RCC 7860 (cell line): ENCODE data around the gene SELENOH.

Experiments
- DNase-seq: peaks from one replicate; pipeline ENCODE4 v3.0.0-alpha.2; 2015; ENCODE audit warnings: low spot score
- FAIRE-seq: peaks from 2 replicates; lab custom pipeline; 2012; peaks lifted over from hg19 to GRCh38; lab: Jason Lieb, UNC

Gene SELENOH

DNA sequence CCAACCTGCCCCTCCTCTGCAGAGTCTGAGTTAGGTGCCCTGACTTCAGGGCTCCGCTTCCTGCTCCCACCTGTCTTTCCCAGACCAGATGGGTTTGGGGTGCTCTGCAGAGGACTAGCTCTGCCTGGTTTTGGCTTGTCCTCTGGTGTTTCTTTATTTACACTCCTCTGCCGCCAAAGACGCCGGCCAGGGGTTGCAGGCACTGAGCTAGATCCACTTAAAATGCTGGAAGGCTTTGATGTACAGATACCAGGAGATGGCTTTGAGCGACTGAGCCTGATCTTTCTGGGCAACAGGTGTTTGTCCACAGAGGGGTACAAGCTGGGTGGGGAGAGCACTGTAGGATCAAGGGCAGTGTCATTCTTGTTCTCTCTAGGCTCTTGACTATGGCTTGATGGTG is 3.9 kb downstream of the SELENOH start:
- FAIRE-seq (no peak), DNase-seq (no peak)

DNA sequence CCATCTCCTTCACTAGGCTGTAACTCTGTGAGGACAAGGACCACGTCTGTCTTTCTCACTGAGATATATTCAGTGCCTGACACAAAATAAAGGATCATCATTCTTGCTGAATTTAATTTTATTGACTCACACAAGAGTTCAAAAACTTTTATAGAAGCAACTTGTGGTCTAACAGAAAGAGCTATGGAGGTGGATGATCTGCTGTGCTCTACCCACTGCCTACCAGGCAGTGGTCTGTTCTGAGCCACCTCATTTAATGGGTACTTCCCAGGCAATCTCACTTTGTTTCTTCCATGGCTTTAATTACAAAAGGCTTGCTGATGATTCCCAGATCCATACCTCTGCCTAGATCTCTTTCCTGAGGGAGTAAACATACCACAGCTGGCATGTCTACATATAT is 5.6 kb downstream of the SELENOH start:
- DNase-seq (no peak), FAIRE-seq (no peak)

DNA sequence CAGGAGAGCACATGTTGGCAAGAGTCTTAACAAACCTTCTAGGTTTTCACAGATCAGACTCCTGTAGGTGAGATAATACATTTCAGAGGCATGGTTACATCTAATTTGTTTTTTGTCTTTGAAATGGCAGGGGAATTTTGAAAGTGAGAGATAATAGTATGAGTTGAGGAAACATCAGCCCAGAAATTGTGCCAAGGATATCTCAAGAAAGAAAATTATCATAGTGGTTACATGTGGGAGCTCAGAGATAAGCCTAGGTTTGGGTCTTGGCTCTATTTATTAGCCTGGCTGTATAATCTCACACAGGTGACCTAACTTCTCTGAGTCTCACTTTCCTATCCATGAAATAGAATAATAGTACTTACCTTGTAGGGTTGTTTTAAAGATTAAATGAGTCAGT is 9.9 kb downstream of the SELENOH start:
- FAIRE-seq (no peak), DNase-seq (no peak)

DNA sequence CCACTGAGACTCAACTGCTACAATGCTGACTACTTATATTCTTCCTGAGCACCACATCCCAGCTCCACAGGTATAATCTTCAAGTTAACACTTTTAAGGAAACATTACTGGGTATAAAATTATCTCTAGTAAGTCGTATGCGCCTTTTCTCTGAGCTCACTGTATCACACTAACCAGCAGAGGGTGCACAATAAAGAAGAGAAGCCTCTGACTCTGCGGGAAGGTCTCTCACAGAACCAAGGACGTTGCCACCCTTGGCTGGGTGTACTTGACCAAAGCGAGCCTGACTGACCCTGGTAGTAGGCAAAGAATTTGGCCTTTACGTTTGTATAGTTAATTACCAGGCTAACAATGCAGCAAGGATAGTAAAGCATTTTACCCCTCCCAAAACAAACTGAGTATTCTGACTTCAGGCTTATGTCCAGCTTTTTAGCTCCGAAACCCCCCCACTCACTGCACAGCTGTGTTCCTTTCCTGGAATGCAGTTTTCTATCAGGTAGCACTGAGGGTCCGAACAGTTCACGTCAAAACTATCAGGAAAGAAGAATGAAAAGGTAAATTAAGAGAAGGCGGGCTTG is 10.5 kb downstream of the SELENOH start, which contains the start of gene BTBD18:
BTBD18 (minus strand) TSS at position 144 of the 578 bp plus-strand sequence. CDS start 631 bp downstream, outside the sequence.
- FAIRE-seq (no peak), DNase-seq (no peak)

DNA sequence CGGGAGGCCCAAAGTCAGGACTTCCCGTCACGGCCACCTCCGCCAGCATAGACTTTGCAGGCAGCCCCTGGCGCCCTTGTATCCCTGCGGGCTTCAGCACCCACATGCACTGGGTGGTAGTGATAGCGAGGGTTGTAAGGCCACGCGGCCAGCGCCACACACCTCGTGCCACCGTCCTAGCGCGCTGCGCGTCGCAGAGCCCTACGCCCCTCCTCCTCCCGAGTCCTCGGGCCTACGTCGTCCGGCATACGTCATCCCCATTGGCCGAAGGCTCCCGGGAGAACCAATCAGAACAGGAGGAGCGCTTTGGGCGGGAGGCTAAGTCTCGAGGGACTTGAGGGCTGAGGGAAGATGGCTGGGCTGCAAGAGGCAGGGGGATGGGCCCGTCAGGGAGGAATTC is 11.7 kb downstream of the SELENOH start:
- no peak for FAIRE-seq
- no peak for DNase-seq

DNA sequence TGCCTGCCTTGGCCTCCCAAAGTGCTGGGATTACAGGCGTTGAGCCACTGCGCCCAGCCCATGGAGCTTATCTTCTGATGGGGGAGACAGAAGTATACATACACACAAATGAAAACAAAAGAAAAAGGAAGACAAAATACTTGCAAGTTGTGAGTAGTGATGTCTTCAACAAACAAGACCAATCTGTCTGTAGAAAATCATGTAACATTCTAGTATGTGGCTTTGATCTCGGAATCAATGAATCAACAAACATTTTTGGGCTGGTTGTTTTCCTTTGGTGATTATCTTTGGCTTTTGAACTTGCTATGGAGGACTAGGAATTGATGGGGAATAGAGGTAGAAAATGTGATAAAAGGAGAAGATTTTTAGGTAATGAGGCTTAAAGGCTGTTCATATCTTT is 16.9 kb downstream of the SELENOH start:
- FAIRE-seq (no peak), DNase-seq (no peak)

DNA sequence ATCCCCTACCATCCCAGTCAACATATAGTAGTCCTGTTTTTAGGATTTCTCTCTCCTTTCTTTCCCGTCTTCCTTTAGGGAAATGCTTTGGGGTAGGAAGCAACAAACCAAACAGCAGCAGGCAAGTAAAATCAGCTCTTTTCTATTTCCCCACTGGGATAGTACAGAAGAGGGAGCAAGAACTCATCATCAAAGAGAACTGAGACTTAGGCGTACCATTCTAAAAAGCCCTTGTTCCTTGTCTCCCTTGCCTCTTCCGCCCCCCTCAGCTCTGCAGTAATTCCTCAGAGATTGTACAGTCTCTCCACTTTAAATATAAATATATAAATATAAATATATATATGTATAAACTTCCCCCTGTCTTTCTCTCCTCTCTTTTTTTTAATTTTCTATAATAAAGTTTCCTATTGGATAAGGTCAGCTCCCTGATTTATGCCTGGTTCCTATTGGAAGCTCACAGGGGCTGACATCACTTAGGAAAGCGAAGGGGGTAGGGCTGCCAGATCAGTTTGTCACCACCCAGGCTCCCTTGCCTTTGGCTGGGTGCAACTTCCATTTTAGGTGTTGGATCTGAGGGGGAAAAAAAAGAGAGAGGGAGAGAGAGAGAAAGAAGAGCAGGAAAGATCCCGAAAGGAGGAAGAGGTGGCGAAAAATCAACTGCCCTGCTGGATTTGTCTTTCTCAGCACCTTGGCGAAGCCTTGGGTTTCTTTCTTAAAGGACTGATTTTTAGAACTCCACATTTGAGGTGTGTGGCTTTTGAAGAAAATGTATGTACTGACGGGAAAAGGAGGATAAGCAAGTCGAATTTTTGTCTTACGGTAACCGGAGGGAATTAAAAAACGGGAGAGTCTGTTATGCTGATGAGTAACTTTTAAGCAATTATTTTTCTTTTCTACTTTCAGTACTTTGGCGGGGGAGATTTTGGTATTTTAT is 20.3 kb downstream of the SELENOH start, which contains the start of gene CTNND1:
CTNND1 (plus strand) TSS at position 502 of the 934 bp plus-strand sequence. CDS start 29,677 bp downstream, outside the sequence.
- DNase-seq (peak; percentile 92), FAIRE-seq (peak; percentile 94)

DNA sequence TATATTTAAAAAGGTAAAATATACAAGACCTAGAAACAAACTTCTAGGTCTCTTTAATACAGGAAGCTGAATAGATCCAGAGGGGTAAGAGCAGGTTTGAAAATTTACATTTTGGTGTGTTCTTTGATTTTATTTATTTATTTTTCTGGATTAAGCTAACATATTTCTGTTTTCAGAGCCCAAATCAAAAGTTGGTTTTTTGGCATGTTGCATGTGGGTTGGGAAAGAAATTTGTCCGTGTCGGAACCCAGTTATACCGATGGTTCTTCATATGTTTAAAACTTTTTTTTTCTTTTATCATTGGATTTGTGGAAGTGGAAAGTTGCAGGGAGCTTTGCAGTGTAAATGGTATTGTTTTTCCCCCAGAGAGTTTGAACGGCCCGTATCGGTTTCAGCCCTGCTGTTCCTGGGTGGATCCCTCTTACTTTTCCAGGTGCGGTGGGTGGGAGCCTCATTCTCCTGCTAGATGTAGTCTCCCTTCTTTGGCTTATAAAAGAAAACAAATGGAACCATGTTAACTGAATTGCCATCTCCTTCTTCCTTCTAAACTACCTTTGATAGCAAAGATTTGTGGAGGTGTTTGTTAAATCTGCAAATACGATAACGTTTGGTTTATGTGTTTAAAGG is 21.1 kb downstream of the SELENOH start:
- DNase-seq, result no peak
- no peak for FAIRE-seq

DNA sequence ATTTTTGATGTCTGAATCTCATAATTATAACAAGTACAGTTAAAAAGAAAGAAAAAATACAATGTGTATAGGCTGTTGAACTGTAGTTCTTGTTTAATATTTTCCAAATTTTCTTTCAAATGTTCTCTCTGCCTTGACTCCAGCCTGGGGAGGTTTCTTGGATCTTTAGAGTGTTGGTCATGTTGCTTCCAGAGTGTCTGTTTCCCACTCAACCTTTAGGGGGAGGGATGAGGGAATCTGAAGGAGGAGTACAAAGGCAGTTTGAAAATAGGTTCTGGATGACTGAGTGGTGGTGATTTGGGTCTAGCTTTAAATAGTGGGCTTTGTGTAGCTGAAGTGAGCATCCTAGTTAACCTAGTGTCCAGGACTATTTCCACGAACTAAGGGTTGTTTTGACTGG is 22.3 kb downstream of the SELENOH start:
- FAIRE-seq (peak; percentile 28), DNase-seq (peak; percentile 31)

DNA sequence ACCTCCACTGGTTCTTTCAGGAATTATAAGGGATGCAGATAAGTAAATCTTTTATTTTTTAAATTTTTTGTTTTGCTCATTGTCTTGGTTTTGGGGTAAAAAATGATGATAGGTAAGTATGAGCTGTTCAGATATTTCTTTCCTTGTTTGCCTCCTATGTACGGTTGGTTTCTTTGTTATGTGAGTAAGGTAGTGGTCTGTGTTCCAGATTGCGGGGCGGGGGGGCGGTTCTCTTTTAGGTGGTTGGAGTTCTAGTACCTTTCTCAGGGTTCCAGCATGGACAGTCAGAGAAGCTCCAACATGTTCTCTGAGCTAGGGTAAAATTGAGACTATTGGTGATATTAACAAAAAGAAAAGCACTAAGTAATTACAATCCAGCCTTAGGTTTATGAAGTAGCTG is 22.7 kb downstream of the SELENOH start:
- no peak for DNase-seq
- FAIRE-seq, result no peak

DNA sequence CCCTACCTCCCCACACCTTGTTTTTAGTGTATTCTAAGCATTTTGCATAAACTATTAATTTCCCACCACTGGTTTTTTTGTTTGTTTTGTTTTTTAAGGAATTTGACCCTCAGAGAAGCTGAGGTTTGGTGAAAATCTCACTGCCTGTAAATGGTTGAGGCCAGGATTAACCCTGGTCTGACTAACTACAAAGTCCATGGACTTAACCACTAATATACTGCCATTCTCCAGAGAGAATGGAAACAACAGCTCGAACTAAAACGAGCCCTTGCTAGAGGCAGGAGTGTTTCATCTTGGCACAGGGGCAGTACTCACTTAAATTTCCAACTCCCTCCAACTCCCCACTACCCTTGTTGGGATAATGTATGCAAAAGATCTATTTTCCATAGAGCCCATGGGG is 23.3 kb downstream of the SELENOH start:
- no peak for DNase-seq
- FAIRE-seq, result no peak

DNA sequence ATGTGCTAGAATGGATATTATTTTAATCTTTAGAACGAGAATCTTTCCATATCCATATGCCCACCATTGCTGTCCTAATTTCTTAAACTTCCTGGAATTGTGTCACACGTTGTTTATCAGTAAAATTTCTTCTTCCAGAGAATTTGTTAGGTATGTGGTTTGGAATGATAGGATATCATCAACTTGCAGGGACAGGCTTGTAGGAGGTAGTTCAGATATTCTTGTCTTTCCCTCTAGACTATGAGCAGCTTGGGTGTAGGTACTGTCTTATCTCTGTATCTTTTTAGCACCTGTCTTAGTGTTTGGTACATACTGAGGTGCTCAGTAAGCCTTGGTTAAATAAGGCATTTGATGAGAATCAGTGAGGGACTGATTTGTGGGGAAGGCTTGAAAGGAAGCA is 23.7 kb downstream of the SELENOH start:
- DNase-seq (no peak), FAIRE-seq (no peak)

DNA sequence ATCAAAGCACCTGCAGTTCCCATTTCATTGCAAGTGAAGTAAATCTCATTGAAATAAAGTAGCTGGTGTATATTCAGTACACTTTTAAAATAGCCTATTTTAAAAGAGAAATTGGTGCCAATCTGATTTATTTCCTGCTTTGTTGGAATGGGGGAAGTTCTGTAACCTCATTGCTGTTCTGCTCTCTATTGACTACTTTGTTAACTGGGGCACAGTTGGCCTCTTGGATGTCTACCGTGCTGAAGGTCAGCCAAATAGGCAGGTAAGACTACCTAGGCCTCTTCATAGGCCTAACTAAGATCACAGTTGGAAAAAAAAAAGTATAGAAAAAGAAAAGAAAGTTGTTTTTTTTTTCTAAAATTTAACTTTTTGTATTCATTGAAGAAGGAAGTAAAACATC is 29.5 kb downstream of the SELENOH start:
- FAIRE-seq (no peak), DNase-seq (no peak)

DNA sequence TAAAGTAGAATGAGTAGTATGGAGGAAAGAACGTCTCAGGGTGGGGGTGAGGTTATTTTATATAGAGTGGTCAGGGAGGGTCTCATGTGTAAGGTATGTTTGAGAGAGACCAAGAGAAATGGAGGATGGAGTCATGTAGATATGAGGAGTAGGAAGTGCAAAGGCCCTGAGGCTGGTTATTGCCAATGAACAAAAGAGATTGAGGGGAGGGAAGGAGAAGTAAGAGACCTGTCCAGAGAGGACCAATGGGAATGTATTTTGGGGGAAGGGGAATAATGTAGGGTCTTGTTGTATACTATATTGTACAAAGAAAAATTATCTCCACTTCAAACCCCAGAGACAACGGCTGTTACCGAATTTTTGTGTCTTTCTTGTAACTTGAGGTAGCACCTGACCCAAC is 30.1 kb downstream of the SELENOH start:
- DNase-seq (no peak), FAIRE-seq (no peak)

DNA sequence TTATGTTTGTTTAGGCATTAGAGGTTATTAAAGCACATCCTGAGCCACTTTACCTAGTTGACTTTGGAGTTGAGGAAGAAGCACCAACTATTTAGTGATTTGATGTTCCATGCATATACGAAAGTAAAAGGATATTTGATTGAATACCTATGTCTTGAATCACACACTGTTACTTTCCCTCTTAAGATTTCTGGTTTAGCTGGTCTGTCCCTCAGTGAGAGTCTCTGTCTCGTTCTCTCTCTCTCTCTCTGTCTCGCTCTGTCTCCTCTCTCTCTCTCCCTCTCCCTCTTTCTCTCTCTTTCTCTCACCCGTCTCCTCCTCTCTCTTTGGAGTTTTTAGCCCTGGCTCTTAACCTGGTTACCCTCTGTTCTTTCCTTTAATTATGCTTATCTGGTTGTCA is 31.3 kb downstream of the SELENOH start:
- peak; percentile 4 for DNase-seq
- no peak for FAIRE-seq

DNA sequence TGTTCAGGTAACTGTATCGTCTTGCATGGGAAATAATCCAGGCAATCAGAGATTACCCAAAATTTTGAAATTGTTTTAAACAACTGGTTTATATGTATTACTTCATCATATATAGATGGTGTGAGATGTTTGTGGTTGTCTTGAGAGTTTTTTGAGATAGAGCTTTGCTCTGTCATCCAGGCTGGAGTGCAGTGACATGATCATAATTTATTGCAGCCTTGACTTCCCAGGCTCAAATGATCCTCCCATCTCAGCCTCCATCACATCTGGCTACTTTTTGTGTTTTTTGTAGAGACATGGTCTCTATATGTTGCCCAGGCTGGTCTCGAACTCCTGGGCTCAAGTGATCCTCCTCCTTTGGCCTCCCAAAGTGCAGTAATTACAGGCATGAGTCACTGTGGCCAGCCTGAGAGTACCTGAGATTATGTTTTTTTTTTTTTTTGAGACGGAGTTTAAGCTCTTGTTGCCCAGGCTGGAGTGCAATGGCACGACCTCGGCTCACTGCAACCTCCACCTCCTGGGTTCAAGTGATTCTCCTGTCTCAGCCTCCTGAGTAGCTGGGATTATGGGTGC is 31.8 kb downstream of the SELENOH start:
- DNase-seq (no peak), FAIRE-seq (no peak)

DNA sequence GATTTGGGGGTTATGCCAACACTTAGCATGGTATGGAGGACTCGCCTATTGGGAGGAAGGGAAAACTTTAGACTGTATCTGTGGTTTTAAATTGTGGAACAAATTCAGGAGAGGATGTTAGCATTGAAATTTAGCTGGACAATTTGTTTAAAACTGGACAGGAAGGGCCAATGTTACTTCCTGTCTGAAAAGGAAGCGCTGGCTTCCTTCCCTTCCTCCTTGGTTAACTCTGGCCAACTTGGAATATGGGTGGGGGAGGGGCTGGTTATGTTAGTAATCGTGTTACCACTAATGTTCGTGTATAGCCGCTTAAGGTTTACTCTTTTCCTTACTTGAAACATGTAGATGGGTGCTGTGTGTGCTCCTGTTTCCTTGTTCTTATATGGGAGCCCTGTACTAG is 34.2 kb downstream of the SELENOH start:
- no peak for DNase-seq
- FAIRE-seq, result no peak

DNA sequence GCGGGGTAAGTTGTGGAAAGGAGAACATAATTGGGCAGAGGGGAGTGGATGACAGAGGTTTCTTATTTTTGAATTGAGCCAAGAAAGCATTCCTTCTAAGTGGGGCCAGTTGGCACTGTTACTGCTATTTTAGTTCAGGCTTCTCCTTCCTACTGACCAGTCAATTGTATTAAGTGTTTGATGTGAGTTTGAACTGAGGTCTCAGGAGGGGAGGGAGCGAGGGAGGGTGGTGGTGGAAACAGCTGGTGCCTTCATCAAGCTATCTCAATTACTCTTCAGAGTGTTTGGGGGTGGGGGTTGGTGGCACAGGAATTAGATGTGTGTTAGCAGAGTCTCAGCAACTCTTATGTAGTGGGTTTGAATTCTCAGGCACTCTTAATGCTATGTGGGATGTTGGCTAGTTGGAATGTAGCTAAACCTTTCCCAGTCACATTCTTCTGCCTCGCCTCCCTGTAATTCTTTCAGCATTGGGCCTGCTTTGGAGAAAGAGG is 34.8 kb downstream of the SELENOH start:
- FAIRE-seq (no peak), DNase-seq (no peak)

DNA sequence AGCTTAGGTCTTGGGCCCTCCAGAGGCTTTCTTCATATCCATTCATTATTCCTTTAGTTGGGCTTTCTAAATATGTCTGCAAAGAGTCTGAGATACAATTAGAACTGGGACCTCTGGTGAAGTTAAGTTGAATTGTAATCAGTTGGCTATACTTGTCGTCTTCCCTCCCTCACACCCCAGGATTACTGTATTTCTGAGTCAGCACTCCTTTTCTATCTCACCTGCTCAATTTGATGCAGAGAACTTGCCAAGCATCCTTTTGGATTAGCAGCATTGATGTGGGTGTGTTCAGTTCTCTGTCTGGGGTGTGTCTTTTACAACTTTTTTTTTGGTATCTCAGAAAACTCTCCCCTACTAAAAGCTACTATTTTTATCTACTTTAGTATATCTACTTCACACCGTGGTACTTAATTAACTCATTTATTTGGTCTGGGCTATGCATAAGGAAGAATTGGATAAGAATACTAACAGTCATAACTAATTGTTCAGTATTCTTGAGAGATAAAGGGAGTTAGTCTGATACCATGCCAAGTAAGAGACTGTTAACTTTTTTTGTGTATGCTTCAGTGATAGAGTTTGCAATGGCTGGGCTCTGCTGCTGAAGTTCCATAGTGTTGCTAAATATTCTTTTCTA is 35.4 kb downstream of the SELENOH start:
- no peak for DNase-seq
- no peak for FAIRE-seq

DNA sequence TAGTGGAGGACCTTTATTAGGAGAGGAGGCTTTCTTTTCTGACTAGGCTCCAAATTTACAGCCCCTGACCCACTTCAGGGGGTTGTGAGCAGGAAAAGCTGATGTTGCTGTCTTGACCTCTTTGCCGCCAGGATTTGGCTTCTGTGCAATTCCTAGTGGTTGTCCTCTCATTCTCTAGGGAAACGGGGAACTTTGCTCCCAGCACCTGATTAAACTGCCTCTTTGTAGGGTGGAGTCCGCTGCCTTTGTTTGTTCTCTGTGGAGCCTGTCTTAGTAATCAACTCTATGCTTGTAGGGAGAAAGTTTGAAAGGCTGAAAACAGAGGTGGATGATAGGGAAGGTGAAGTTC is 36.7 kb downstream of the SELENOH start:
- FAIRE-seq (no peak), DNase-seq (no peak)
